ENCODE data around the gene ZC3H12C.
"Not testable (repeated sequence)": the region's sequence is repeated elsewhere in the genome, so short reads cannot be mapped to it uniquely, and the experiment has no call there.

ZC3H12C gene

GRCh38 chr11:110208678-110209312 lies 115.6 kb downstream of the ZC3H12C start:
- H3K4me3 ChIP-seq (ENCODE audit: low read depth, low read length), result not testable (repeated sequence)

- H3K4me3 ChIP-seq (ENCODE audit: low read depth, low read length), result not testable (repeated sequence)
Observed at GRCh38 chr11:110209313-110209694, 116.1 kb downstream of the ZC3H12C start.

GRCh38 chr11:110217223-110217877 lies 124.2 kb downstream of the ZC3H12C start:
- no peak overlapping the region for H3K4me3 ChIP-seq (ENCODE audit: low read depth, low read length)

- no peak overlapping the region for H3K4me3 ChIP-seq (ENCODE audit: low read depth, low read length)
Observed at GRCh38 chr11:110217936-110218335, 124.7 kb downstream of the ZC3H12C start.

- no peak overlapping the region for H3K4me3 ChIP-seq (ENCODE audit: low read depth, low read length)
Observed at GRCh38 chr11:110219006-110219785, 126.0 kb downstream of the ZC3H12C start.

Measured in iPS-11a (cell line).